MCF 10A (cell line): ENCODE data around the gene CNTNAP2. TPM values are rescaled to one million over a fixed set of nuclear protein-coding genes. Genes with fewer than 3 reads are reported as not detected.

Source experiments
- BruUV-seq: library from RNA; stranded (reverse); fragments of 400-500 nt; replicated peaks from 2 replicates; lab custom pipeline; 2021; lab: Mats Ljungman, UMichigan
- CTCF ChIA-PET: fragments of 300-600 bp; sonication (Branson Sonifier 250); formaldehyde crosslinking; extraction: SDS; loops from one replicate; lab custom pipeline; 2021; ENCODE audit warnings: antibody characterized with exemption, inconsistent platforms; lab: Yijun Ruan, JAX
- POLR2A ChIA-PET: fragments of 300-600, 350-650 bp; sonication (Branson Sonifier 250); formaldehyde crosslinking; extraction: SDS; loops from one replicate; lab custom pipeline; 2020; ENCODE audit warnings: antibody characterized with exemption, inconsistent platforms; lab: Yijun Ruan, JAX
- DNase-seq: peaks from one replicate; pipeline ENCODE4 v3.0.0-alpha.2; 2018; ENCODE audit not compliant: unreplicated experiment
- H3K27ac Mint-ChIP-seq: one replicate; pipeline ENCODE4 v1.8.0; 2022; ENCODE audit warnings: mild to moderate bottlenecking, low read depth, mixed read lengths; ENCODE audit not compliant: unreplicated experiment
- H3K27me3 Mint-ChIP-seq: one replicate; pipeline ENCODE4 v1.8.0; 2022; ENCODE audit warnings: mixed read lengths; ENCODE audit not compliant: insufficient read depth, unreplicated experiment
- H3K36me3 Mint-ChIP-seq: one replicate; pipeline ENCODE4 v1.8.0; 2022; ENCODE audit warnings: mild to moderate bottlenecking, moderate library complexity, mixed read lengths; ENCODE audit not compliant: insufficient read depth, unreplicated experiment
- H3K4me1 Mint-ChIP-seq: one replicate; pipeline ENCODE4 v1.8.0; 2022; ENCODE audit warnings: mixed read lengths; ENCODE audit not compliant: insufficient read depth, unreplicated experiment
- H3K4me3 Mint-ChIP-seq: one replicate; pipeline ENCODE4 v1.8.0; 2022; ENCODE audit warnings: mild to moderate bottlenecking, moderate library complexity, mixed read lengths; ENCODE audit not compliant: unreplicated experiment
- H3K9me3 Mint-ChIP-seq: one replicate; pipeline ENCODE4 v1.8.0; 2022; ENCODE audit warnings: mixed read lengths; ENCODE audit not compliant: unreplicated experiment
- intact Hi-C: fragments of 100-400 bp; cut with micrococcal nuclease; formaldehyde crosslinking; loops from 2 replicates; pipeline ENCODE4 v1.14.1; 2022
- total RNA-seq: library from RNA; stranded (reverse); gene quantifications from 2 replicates; pipeline ENCODE4 v1.2.3, GENCODE V29; 2022
- TF ChIP-seq, protein P1 (sequence below): fragments of 200-600 bp; IDR thresholded peaks from one replicate; pipeline ENCODE4 v1.8.0; 2022; ENCODE audit warnings: antibody characterized with exemption, mild to moderate bottlenecking; ENCODE audit not compliant: unreplicated experiment

CNTNAP2 gene
- total RNA-seq, 1 experiment from 2014 or later, result 1.1 TPM

DNA sequence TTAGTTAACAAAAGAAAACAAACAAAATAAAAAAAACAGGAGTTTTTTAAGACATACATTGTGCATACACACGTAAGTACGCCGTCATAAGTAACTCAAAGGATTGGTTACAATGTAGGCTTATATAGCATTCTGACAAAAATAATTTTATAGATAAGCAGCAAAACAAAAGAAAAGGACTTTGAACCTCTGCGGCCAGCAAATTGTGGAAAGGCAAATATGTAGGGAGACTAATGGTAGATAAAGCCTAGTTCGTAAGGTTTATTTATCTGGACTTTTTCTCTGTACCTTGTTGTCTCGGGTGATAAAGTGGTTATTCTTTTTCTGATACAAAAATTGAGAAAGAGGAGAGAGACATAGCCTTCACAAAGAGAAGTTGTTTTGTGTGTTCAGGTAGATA, 891.9 kb downstream of the CNTNAP2 start:
- Mint-ChIP-seq H3K27me3 (peaks cover 81% of the 10 kb centered on the region), H3K4me1 (no peaks in the 10 kb centered on the region), H3K36me3 (no peaks in the 10 kb centered on the region), H3K9me3 (no peaks in the 10 kb centered on the region), H3K27ac (no peak overlapping the region), H3K4me3 (no peak overlapping the region)
- BruUV-seq, result no TSS peak
- DNase-seq, result no peak
- intact Hi-C loops, result no loop called here
- CTCF ChIA-PET, result no interaction called here
- TF ChIP-seq, protein P1, sequence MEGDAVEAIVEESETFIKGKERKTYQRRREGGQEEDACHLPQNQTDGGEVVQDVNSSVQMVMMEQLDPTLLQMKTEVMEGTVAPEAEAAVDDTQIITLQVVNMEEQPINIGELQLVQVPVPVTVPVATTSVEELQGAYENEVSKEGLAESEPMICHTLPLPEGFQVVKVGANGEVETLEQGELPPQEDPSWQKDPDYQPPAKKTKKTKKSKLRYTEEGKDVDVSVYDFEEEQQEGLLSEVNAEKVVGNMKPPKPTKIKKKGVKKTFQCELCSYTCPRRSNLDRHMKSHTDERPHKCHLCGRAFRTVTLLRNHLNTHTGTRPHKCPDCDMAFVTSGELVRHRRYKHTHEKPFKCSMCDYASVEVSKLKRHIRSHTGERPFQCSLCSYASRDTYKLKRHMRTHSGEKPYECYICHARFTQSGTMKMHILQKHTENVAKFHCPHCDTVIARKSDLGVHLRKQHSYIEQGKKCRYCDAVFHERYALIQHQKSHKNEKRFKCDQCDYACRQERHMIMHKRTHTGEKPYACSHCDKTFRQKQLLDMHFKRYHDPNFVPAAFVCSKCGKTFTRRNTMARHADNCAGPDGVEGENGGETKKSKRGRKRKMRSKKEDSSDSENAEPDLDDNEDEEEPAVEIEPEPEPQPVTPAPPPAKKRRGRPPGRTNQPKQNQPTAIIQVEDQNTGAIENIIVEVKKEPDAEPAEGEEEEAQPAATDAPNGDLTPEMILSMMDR, result no peak
- POLR2A ChIA-PET, result no interaction called here

DNA sequence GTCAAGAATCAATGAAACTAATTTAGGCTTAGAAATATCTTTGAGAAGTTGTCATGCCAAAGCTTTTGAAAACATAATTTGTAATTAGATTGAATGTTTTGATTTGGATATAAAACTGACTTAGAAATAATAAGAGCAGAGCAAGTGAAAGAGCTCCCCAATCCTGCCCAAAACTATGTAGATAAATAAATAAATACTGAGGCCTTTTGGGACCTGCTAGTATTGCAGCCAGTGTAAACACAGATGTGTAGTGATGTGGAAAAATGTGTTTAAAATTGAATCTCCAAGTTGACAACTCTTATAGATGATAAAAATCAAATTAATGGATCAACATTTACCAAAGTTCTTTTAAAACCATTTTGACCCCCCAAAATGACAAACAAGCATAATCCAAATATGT, 896.1 kb downstream of the CNTNAP2 start:
- no TSS peak for BruUV-seq

DNA sequence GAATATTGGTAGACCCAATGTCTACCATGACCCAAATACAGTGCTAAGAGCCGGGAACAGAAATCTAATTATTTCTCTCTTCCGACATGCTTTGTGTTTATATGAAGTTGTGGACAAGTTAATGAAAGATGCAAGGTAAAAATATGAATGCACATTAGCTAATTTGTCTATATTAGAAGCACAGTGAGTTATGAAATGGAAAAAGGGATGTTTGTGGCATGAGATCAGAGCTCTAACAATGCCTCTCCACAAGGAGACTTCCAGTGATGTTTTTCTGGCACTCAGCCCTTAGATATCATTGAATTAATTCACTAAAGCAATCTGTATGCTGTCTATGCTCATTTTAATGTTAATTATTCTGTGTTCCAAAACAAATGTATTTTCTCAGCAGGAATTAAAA, 897.2 kb downstream of the CNTNAP2 start:
- BruUV-seq, result no TSS peak
- Mint-ChIP-seq H3K27ac (no peak overlapping the region), H3K27me3 (peaks cover 74% of the 10 kb centered on the region), H3K9me3 (no peaks in the 10 kb centered on the region), H3K4me1 (no peaks in the 10 kb centered on the region), H3K4me3 (no peak overlapping the region), H3K36me3 (no peaks in the 10 kb centered on the region)
- TF ChIP-seq, protein P1, result no peak
- ChIA-PET POLR2A (no interaction called here), CTCF (no interaction called here)
- DNase-seq, result no peak
- intact Hi-C loops, result no loop called here

More for the DNA sequence above, 896.1 kb downstream of the CNTNAP2 start:
- H3K27ac Mint-ChIP-seq, result no peak overlapping the region
- TF ChIP-seq, protein P1, result no peak
- CTCF ChIA-PET, result no interaction called here
- no peak for DNase-seq
- H3K9me3 Mint-ChIP-seq, result no peaks in the 10 kb centered on the region
- H3K4me3 Mint-ChIP-seq, result no peak overlapping the region
- H3K36me3 Mint-ChIP-seq, result no peaks in the 10 kb centered on the region
- intact Hi-C loops, result no loop called here
- H3K27me3 Mint-ChIP-seq, result peaks cover 70% of the 10 kb centered on the region
- POLR2A ChIA-PET, result no interaction called here
- H3K4me1 Mint-ChIP-seq, result no peaks in the 10 kb centered on the region

DNA sequence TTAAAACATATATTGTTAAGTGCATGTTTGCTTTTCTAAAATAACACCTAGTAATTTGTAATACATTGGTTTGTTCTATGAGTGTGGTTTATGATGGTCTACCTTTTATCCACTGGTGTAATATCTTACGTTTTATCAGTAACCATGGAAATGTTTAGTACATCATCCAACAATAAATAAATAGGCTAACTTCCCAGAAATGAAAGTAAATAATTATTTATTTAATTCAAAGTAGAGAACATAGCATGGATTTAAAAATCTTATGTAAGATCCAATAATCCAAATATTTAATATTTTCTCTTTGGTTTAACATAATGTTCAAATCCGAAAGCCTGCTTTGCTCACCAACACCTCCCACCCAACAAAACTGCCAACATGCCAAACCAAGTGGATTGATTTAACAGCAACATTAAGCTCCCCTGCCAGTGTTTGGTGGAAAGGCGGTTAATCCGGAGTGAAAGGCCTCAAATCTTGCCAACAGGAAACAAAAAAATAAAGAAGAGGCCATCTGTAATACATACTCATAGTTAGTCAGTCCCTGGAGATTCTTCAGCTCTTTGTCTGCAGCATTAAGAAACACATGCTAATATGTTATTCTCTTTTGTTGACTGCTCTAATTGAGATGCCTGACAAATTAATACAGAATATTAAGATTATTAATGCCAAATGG, 897.8 kb downstream of the CNTNAP2 start:
- H3K4me3 Mint-ChIP-seq, result no peak overlapping the region
- BruUV-seq, result no TSS peak
- H3K9me3 Mint-ChIP-seq, result no peaks in the 10 kb centered on the region
- no peak for DNase-seq
- no peak overlapping the region for H3K27ac Mint-ChIP-seq
- intact Hi-C loops, result no loop called here
- POLR2A ChIA-PET, result no interaction called here
- TF ChIP-seq, protein P1, result no peak
- H3K27me3 Mint-ChIP-seq, result peaks cover 74% of the 10 kb centered on the region
- no peaks in the 10 kb centered on the region for H3K4me1 Mint-ChIP-seq
- peaks cover under 1% of the 10 kb centered on the region for H3K36me3 Mint-ChIP-seq
- CTCF ChIA-PET, result no interaction called here
